HAP-1 (cell line): ENCODE measurements around the gene ACVR2B.
A peak's percentile ranks its signal among the peaks of the same experiment; 100 is the strongest.

Experiments
- DNase-seq, 2 experiments: peaks; one replicate each; pipeline ENCODE4 v3.0.0-alpha.2; 2016 to 2020; ENCODE audit warnings: low spot score in 2 of 2
- H3K27me3 ChIP-seq: fragments of 250-450 bp; sonication (Bioruptor Pico); 2 replicates; pipeline ENCODE4 v1.5.1; 2020; ENCODE audit warnings: low read depth, mild to moderate bottlenecking, moderate library complexity
- H3K36me3 ChIP-seq: fragments of 250-450 bp; sonication (Bioruptor Pico); replicated peaks from 2 replicates; pipeline ENCODE4 v1.5.1; 2020; ENCODE audit warnings: mild to moderate bottlenecking
- H3K4me1 ChIP-seq: fragments of 250-450 bp; sonication (Bioruptor Pico); 2 replicates; pipeline ENCODE4 v1.5.1; 2020; ENCODE audit warnings: mild to moderate bottlenecking
- H3K4me3 ChIP-seq: fragments of 250-450 bp; sonication (Bioruptor Pico); 2 replicates; pipeline ENCODE4 v1.5.1; 2020; ENCODE audit warnings: mild to moderate bottlenecking, moderate library complexity
- H3K9me3 ChIP-seq: fragments of 250-450 bp; sonication (Bioruptor Pico); 2 replicates; pipeline ENCODE4 v1.5.1; 2020; ENCODE audit warnings: mild to moderate bottlenecking, moderate library complexity
- in situ Hi-C: fragments of 300-500 bp; cut with MboI; formaldehyde crosslinking; loops from 3 replicates; pipeline ENCODE4 v1.14.3; 2020; ENCODE audit warnings: low sequenced_read_pairs, inconsistent platforms, mixed read lengths

Gene ACVR2B

DNA sequence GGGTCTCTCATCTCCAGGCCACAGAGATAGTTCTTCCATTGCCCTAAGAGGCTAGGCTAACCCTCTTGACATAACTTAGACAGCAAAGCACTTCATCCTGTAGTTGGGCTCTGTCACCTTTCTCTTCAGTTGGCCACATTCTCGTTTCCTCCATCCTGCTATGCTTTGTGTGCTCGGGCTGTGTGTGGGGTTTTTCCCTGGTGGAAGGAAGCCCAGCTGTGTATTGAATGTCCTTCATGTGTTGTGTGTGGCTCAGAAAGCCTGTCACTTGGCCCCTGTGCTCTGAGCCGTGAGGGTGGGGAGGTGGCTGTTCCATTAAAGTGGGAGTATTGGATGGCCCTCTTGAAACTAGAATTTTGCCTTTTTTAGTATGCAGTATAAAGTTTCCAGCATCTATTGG lies 33.6 kb downstream of the ACVR2B start:
- H3K27me3 ChIP-seq, result no peaks in the 10 kb centered on the region
- in situ Hi-C loops, result loop anchor here (10.0 kb wide), 2 partner anchors 143 to 363 kb away; partner anchors contain the start of gene XYLB
- no peak overlapping the region for H3K4me3 ChIP-seq
- H3K36me3 ChIP-seq, result peaks cover 15% of the 10 kb centered on the region
- H3K9me3 ChIP-seq, result no peaks in the 10 kb centered on the region
- no peak for DNase-seq
- no peaks in the 10 kb centered on the region for H3K4me1 ChIP-seq

DNA sequence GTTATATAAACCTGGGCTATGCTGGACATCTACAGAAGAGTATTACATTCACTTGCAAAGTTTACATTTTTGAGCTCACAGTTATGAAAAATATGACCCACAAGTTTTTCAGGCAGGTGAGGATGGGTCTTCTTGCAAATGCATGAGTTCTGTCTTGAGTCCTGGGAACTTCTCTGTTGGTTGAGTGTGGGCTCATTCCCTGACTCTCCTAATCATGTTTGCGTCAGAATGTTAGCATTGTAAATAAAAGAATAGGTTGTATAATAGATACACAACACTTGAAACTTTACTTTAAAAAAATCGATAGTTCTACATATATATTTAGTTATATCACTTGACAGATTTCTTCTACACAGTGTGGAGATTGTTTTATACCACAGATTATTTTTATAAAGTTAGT lies 35.3 kb downstream of the ACVR2B start:
- Histone ChIP-seq H3K27me3 (no peaks in the 10 kb centered on the region), H3K4me1 (no peaks in the 10 kb centered on the region), H3K36me3 (peaks cover 8% of the 10 kb centered on the region; the same call in 1 of the 2 replicates), H3K4me3 (no peak overlapping the region), H3K9me3 (no peaks in the 10 kb centered on the region)
- in situ Hi-C loops, result loop anchor here (10.0 kb wide), 2 partner anchors 144 to 364 kb away; partner anchors contain the start of gene XYLB
- no peak for DNase-seq

DNA sequence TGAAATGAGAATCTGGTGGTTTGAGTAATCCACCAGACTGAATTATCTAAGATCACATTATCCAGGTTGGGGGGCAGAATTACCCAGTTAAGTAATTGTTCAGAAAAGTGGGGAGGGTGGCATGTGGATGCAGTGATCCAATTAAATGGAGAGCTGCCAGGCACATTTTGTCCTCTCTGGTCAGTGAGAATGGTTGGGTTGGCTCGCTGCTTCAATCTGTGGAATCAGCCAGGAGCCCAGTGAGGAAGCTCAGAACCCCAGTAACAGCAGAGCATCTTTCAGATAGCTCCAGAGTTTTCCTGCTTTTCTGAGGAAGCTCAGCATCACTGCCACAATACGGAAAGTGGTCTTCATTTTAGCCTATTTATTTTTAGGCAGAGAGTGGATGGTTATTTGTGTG lies 36.1 kb downstream of the ACVR2B start:
- Histone ChIP-seq H3K9me3 (no peaks in the 10 kb centered on the region), H3K27me3 (no peaks in the 10 kb centered on the region), H3K4me3 (no peak overlapping the region), H3K4me1 (no peaks in the 10 kb centered on the region), H3K36me3 (peaks cover 4% of the 10 kb centered on the region; the same call in 1 of the 2 replicates)
- in situ Hi-C loops, result loop anchor here (10.0 kb wide), 2 partner anchors 145 to 365 kb away; partner anchors contain the start of gene XYLB
- no peak for DNase-seq

DNA sequence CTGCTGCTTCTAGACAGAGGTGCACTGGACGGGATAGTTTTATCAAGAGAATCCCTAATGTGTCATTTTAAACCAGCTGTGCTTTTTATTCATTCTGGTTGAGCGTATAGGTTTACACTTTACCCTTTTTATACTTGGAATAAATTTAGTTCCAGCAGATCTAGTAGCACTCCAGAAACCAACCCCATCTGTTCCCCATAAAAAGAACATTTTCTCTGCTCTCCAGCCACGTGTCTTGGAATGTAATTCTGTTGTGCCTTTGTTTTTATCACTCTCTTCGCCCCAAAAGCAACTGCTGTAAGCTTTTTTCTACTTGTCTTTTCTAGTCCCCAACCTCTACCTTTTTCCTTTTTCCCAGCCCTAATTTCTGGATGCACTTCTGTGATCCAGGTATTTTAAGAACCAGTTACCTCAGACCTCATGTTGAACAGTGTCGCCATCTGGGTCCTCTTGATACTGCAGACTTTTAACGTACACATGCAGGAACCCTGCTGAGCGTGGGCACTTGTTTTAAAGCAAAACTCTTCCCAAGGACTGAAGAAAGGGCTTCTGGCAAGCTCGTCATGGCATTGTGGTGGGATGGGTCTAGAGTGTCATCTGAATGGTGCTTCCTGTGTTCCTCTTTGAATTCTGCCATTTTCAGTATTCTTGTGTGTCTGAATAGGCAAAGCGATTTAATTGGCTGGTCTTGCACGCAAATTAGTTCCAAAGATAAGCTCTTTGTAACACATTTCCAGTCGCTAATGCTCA lies 36.8 kb downstream of the ACVR2B start:
- DNase-seq, result no peak
- H3K9me3 ChIP-seq, result no peaks in the 10 kb centered on the region
- H3K4me3 ChIP-seq, result no peak overlapping the region
- no peaks in the 10 kb centered on the region for H3K27me3 ChIP-seq
- H3K4me1 ChIP-seq, result no peaks in the 10 kb centered on the region
- H3K36me3 ChIP-seq, result no peaks in the 10 kb centered on the region; the same call in 1 of the 2 replicates
- in situ Hi-C loops, result no loop called here

DNA sequence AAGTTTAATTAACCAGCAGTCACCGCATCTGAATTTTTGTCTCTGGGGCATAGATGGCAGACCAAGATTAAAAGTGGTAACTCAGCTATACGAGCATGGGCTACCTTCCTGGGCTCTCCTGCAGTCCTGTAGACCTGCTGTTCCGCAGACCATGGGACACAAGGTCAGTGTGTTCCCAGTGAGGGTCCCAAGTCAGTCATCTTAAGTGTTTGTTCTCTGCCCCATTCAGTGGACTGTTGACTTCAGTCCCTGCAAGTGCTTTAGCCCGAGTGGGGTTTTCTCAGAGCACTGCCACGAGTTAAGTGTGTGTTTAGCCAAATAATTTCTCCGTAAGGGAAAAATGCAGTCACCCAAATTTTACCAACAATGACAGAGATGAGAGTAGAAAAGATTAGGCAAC lies 37.5 kb downstream of the ACVR2B start:
- in situ Hi-C loops, result no loop called here
- Histone ChIP-seq H3K27me3 (no peaks in the 10 kb centered on the region), H3K4me1 (no peaks in the 10 kb centered on the region), H3K4me3 (no peak overlapping the region), H3K36me3 (no peaks in the 10 kb centered on the region; the same call in 1 of the 2 replicates), H3K9me3 (no peaks in the 10 kb centered on the region)
- no peak for DNase-seq

DNA sequence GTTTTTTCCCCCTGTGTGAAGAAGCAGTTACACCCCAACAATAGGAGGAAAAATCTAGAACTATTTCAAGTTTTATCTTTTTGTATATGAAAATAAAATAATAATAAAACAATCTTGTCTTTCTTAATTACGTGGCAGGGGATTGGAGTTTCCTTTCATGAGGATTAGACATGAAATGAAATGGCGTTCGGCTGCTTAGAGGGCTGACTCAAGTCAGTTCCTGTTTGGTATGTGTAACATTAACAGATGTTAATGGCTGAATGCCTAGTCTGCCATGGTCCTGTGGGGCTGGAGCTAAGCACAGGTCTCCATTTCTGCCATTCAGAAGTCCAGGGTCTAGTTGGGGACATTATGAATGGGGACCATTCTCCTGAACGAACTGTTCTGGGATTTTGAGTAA lies 39.3 kb downstream of the ACVR2B start:
- H3K4me1 ChIP-seq, result peaks cover 3% of the 10 kb centered on the region; the same call in 1 of the 2 replicates
- no peaks in the 10 kb centered on the region for H3K9me3 ChIP-seq
- no peak for DNase-seq
- no peak overlapping the region for H3K4me3 ChIP-seq
- no peaks in the 10 kb centered on the region; the same call in 1 of the 2 replicates for H3K36me3 ChIP-seq
- in situ Hi-C loops, result no loop called here
- H3K27me3 ChIP-seq, result no peaks in the 10 kb centered on the region

DNA sequence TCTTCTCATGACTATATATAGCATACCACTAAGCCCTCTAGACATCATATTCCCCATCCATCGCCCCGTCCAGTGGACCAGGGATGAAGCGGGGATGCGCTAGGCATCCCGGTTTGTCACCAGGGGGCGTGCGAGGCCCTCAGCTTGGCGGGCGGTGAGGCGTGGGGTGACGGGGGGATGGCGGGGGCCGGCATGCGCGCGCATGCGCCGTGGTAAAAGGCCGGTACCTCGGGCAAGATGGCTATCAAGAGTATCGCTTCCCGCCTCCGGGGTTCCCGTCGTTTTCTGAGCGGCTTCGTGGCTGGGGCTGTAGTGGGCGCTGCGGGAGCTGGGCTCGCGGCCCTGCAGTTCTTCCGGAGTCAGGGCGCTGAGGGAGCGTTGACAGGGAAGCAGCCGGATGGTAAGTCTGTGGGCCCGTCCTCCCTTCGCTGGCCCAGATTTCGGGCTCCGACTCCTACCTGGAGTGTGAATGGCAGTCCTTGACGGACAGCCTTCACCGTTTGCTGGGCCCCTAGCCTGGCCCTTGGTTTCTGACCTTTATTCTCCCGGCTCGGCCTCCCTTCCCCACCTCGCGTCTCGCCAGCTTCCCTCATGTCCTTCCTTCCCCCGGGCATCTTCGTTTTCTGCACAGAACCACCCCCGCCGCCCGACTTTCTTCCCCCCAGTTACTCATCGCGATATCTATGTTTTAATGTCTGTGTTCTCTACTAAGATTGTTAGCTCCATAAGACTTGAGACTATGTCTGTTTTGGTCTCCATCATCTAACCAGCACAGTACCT lies 42.6 kb downstream of the ACVR2B start, which contains the start of gene EXOG:
EXOG (plus strand) TSS at position 210 of the 780 bp plus-strand sequence; CDS start at position 238, 28 bp downstream.
- in situ Hi-C loops, result no loop called here
- peak; percentile 87 to 98 for DNase-seq
- H3K4me1 ChIP-seq, result peaks cover 3% of the 10 kb centered on the region; the same call in 1 of the 2 replicates
- H3K9me3 ChIP-seq, result no peaks in the 10 kb centered on the region
- H3K4me3 ChIP-seq, result peak within 1 kb of the TSS; percentile 68
- peaks cover 10% of the 10 kb centered on the region for H3K36me3 ChIP-seq
- H3K27me3 ChIP-seq, result no peaks in the 10 kb centered on the region

DNA sequence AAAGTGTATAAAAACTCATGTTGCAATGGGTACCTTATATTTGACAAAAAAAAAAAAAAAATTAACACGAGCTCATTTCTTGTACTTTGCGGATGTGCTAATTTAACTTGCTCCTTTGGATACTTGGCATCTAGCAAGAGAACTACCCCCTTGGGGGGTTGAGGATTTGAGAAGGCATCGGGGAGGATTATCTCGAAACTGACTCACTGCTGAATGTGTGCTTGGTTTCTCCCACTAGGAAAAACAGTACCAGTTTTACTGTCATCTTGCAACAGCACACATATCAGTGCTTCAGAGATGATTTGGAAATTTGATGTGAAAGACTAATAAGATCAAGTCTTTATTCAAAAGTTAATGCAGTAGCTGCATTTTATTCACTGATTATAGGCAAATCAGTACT lies 43.3 kb downstream of the ACVR2B start:
- DNase-seq, result peak in 1 of 2 experiments; percentile 24
- Histone ChIP-seq H3K4me1 (peaks cover 3% of the 10 kb centered on the region; the same call in 1 of the 2 replicates), H3K9me3 (no peaks in the 10 kb centered on the region), H3K27me3 (no peaks in the 10 kb centered on the region), H3K4me3 (peak overlapping the region; percentile 68), H3K36me3 (peaks cover 10% of the 10 kb centered on the region)
- in situ Hi-C loops, result no loop called here

DNA sequence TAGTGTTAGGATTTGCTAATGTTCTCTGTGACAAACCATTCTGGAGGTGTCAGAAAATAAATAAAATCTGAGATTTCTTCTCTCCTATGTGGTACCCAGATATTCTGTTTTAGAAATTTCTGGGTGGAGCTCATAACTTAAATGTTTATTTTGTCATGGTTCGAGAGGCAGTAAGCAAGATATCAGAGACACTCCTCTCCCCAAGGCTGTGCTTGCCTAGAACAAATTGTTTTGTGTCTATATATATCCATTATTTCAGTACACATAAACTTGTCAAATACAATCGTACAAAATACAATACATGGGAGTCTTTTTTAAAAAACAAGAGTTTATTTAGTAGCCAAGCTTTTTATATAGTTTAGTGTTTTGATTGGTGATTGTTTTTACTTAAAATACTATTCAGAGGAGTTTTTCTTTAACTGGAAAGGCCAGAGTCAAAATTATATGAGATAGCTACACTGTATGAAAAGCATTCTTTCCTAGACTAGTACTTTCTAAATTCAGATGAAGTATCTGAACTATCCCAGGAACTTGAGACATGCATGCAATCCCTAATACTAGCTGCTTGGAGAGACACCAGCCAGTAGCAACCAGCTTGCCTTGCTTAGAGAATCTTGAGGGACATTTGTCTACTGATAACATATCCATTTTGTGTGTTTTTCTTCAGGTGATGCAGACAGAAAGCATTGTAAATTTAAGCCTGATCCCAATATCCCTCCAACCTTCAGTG lies 47.2 kb downstream of the ACVR2B start:
- no peak overlapping the region for H3K4me3 ChIP-seq
- H3K4me1 ChIP-seq, result peaks cover 3% of the 10 kb centered on the region; the same call in 1 of the 2 replicates
- in situ Hi-C loops, result no loop called here
- H3K36me3 ChIP-seq, result peaks cover 26% of the 10 kb centered on the region
- DNase-seq, result no peak
- H3K27me3 ChIP-seq, result no peaks in the 10 kb centered on the region
- no peaks in the 10 kb centered on the region for H3K9me3 ChIP-seq

DNA sequence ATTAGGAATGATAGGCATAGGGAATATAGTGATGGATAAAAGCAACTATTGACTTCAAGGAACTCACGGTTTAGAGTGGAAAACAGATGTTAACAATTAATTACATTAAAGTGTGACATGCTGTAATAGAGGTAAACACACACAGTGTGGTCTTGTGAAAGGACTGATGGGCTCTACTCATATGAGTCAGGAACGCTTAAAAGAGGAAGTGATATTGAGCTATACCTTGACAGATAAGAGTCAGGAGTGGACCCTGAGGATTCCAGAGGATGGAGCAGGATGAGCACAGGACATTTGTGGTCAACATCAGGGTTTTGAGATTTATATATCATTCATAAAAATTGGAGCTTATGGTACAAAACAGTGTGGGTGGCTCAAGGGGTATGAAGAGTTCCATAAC lies 53.4 kb downstream of the ACVR2B start:
- Histone ChIP-seq H3K9me3 (no peaks in the 10 kb centered on the region), H3K4me3 (no peak overlapping the region), H3K27me3 (no peaks in the 10 kb centered on the region), H3K36me3 (peaks cover 23% of the 10 kb centered on the region), H3K4me1 (no peaks in the 10 kb centered on the region)
- in situ Hi-C loops, result no loop called here
- DNase-seq, result no peak

DNA sequence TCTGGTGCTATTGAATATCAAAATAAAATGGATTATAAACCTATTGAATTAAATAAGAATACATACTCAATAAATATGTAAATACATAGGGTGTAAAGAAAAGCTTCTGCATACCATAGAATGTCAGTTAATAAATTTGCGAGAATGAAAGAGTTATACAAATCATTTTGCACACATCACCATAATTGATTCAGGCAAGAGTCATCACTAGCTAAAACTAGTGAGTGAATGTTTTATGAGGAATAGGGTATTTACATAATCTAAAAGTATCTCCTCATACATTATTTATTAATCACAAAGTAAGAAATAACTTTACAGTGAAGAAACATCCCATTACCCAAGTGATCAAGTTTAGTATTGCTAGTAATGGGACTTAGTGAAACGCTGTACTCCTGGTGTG lies 56.0 kb downstream of the ACVR2B start:
- in situ Hi-C loops, result no loop called here
- H3K9me3 ChIP-seq, result no peaks in the 10 kb centered on the region

DNA sequence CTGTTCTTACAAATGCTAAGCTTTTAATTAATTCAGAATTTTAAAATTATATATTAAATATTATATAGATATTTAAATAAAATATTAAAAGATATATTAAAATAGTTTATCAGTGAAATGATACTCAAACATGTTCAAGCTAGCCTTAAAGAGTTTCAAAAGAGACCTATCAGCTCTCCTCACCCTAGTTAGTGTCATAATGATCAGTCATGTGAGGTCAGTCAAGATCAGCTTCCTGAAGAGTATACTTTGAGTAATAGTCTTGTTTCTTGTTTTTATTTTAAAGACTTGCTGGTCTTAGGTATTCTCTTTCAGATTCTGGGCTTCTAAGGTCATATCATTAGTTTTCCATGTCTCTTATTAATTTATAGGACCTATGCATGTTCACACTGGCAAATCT lies 56.9 kb downstream of the ACVR2B start:
- no peak for DNase-seq
- H3K4me1 ChIP-seq, result no peaks in the 10 kb centered on the region
- in situ Hi-C loops, result no loop called here
- H3K27me3 ChIP-seq, result no peaks in the 10 kb centered on the region
- H3K9me3 ChIP-seq, result no peaks in the 10 kb centered on the region
- H3K4me3 ChIP-seq, result no peak overlapping the region
- H3K36me3 ChIP-seq, result peaks cover 13% of the 10 kb centered on the region

More for the DNA sequence above, 56.0 kb downstream of the ACVR2B start:
- DNase-seq, result no peak
- no peaks in the 10 kb centered on the region for H3K27me3 ChIP-seq
- H3K4me1 ChIP-seq, result no peaks in the 10 kb centered on the region
- H3K4me3 ChIP-seq, result no peak overlapping the region
- H3K36me3 ChIP-seq, result peaks cover 13% of the 10 kb centered on the region

DNA sequence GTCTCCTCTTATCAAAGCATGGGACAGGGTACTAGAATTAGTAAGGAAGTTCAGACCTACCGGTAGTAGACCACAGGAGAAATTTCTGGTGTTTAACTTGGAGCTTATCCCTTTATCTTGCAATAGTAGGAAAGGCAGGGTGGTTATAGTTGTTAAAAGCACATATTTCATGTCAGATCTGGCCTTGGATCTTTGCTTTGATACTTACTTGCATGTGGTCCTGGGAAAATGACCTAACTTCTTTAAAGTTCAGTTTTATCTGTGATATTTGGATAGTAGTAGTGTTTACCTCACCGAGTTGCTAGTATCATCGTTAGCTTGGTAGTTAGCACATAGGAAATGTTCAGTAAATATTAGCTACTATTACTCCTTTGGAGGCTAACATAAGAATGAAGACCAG lies 57.9 kb downstream of the ACVR2B start:
- H3K27me3 ChIP-seq, result no peaks in the 10 kb centered on the region
- H3K4me3 ChIP-seq, result no peak overlapping the region
- no peak for DNase-seq
- no peaks in the 10 kb centered on the region for H3K9me3 ChIP-seq
- in situ Hi-C loops, result no loop called here
- peaks cover 13% of the 10 kb centered on the region for H3K36me3 ChIP-seq
- H3K4me1 ChIP-seq, result no peaks in the 10 kb centered on the region
